HepG2 (cell line): ENCODE data around the gene MLXIPL. TPM values are rescaled to one million over a fixed set of nuclear protein-coding genes. Genes with fewer than 3 reads are reported as not detected.

ENCODE experiments used
- JUN ChIP-seq: sonication (generic); formaldehyde crosslinking; IDR thresholded peaks from 2 replicates; pipeline ENCODE4 v1.4.0; 2020; ENCODE audit warnings: mild to moderate bottlenecking, missing genetic modification reagents
- KDM1A ChIP-seq: IDR thresholded peaks from 2 replicates; pipeline ENCODE4 v1.6.1; 2016; ENCODE audit warnings: missing compliant biosample characterization
- KLF6 ChIP-seq: IDR thresholded peaks from 2 replicates; pipeline ENCODE4 v1.8.0; 2016; ENCODE audit warnings: missing biosample characterization, missing genetic modification reagents
- MAZ ChIP-seq, 2 experiments: sonication (generic) in 1 of 2; formaldehyde crosslinking in 1 of 2; IDR thresholded peaks; 2 replicates each; pipeline versions ENCODE4 v1.5.0 to v1.6.1; 2012 to 2020; ENCODE audit warnings: low read depth in 2 of 2, mild to moderate bottlenecking in 2 of 2, borderline replicate concordance in 1 of 2, improper control_type of control experiment in 1 of 2, low read length in 1 of 2, missing genetic modification reagents in 1 of 2, moderate library complexity in 1 of 2
- NFYC ChIP-seq: IDR thresholded peaks from 2 replicates; pipeline ENCODE4 v1.6.1; 2016; ENCODE audit warnings: missing genetic modification reagents, missing compliant biosample characterization
- SRSF1 ChIP-seq: fragments of 200-400 bp; formaldehyde crosslinking; optimal IDR thresholded peaks from 2 replicates; pipeline ENCODE3; 2017; ENCODE audit warnings: mild to moderate bottlenecking, low read depth, low read length, moderate library complexity
- ZNF17 ChIP-seq: sonication (generic); formaldehyde crosslinking; IDR thresholded peaks from 2 replicates; pipeline ENCODE4 v1.5.0; 2020; ENCODE audit warnings: mild to moderate bottlenecking, missing genetic modification reagents
- ZNF639 ChIP-seq: conservative IDR thresholded peaks from 2 replicates; pipeline ENCODE4 v1.6.1; 2018; ENCODE audit warnings: missing genetic modification reagents
- polyA plus RNA-seq, 8 experiments: library from polyadenylated mRNA; depleted of rRNA in 3 of 8; stranded (reverse) in 7 of 8; unstranded in 1 of 8; fragments of >200 nt; fragmentation: Illumina TruSeq in 4 of 8; extraction: Trizol in 4 of 8; gene quantifications; 2 replicates each; pipeline versions ENCODE4 v1.2.1 to v1.2.3, GENCODE V29; 2011 to 2016; ENCODE audit warnings: low read depth in 4 of 8, missing spikeins in 1 of 8, mixed read lengths in 1 of 8; ENCODE audit not compliant: insufficient read depth in 1 of 8
- total RNA-seq, 5 experiments: library from RNA; depleted of rRNA; stranded (reverse); fragments of >200 nt; fragmentation: Illumina TruSeq; extraction: Trizol; gene quantifications; 2 replicates each; pipeline ENCODE4 v1.2.3, GENCODE V29; 2016; ENCODE audit warnings: low read depth in 1 of 5
- TF ChIP-seq, protein P1 (sequence below): sonication (generic); formaldehyde crosslinking; IDR thresholded peaks from 2 replicates; pipeline ENCODE4 v1.4.0; 2020; ENCODE audit warnings: missing genetic modification reagents, low read depth, mild to moderate bottlenecking, borderline replicate concordance
- TF ChIP-seq, protein P2 (sequence below): sonication (generic); formaldehyde crosslinking; IDR thresholded peaks from 2 replicates; pipeline ENCODE4 v1.4.0; 2020; ENCODE audit warnings: missing genetic modification reagents, borderline replicate concordance
- TF ChIP-seq, protein P3 (sequence below): sonication (generic); formaldehyde crosslinking; IDR thresholded peaks from 2 replicates; pipeline ENCODE4 v1.4.0; 2020; ENCODE audit warnings: missing genetic modification reagents
- TF ChIP-seq, protein P4 (sequence below): sonication (generic); formaldehyde crosslinking; IDR thresholded peaks from 2 replicates; pipeline ENCODE4 v1.5.1; 2020; ENCODE audit warnings: mild to moderate bottlenecking, missing genetic modification reagents, moderate library complexity
- TF ChIP-seq, protein P5 (sequence below): IDR thresholded peaks from 2 replicates; pipeline ENCODE4 v1.6.1; 2016; ENCODE audit warnings: low read depth

The MLXIPL gene
- total and polyA plus RNA-seq, 2 of the 13 experiments (the other 11 are each of a cell fraction or from before 2014, with no cell fraction given) = 51.6 to 60.1 TPM

DNA sequence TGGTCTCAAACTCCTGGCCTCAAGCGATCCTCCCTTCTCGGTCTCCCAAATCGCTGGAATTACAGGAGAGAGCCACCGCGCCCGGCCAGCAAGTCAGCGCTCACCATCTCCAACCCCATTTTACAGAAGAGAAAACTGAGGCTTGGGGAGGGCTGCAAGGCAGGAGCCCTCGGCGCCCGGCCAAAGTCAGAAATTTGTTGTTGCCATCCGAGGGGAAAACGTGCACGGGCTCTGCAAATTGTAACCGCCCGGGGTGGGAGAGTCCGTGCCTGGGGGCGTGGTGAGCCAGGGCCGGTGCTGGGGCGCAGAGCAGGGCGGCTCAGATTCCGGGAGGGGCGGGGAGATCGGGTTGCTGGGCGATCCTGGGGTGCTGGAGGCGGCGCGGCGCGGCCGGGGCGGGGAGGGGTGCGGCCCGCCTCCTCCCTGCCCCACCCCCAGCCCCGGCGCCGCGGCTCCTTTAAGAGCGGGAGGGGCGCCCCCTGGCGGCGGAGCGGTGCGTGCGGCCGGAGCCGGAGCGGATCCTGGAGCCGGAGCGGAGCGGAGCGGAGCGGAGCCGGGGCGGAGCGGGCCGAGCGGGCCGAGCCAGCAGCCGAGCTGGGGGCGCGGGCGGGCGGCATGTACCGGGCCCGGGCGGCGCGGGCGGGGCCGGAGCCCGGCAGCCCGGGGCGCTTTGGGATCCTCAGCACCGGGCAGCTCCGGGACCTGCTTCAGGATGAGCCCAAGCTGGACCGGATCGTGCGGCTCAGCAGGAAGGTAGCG, 43.2 kb upstream of the MLXIPL start, which contains the start of gene VPS37D (continued):
- TF ChIP-seq, protein P1, sequence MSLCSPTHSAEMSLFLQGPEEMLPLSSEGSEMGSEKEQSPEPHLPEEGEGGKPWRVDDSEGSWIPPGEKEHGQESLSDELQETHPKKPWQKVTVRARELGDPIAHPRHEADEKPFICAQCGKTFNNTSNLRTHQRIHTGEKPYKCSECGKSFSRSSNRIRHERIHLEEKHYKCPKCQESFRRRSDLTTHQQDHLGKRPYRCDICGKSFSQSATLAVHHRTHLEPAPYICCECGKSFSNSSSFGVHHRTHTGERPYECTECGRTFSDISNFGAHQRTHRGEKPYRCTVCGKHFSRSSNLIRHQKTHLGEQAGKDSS (CRISPR knock-in tag) = no peak
- TF ChIP-seq, protein P2, sequence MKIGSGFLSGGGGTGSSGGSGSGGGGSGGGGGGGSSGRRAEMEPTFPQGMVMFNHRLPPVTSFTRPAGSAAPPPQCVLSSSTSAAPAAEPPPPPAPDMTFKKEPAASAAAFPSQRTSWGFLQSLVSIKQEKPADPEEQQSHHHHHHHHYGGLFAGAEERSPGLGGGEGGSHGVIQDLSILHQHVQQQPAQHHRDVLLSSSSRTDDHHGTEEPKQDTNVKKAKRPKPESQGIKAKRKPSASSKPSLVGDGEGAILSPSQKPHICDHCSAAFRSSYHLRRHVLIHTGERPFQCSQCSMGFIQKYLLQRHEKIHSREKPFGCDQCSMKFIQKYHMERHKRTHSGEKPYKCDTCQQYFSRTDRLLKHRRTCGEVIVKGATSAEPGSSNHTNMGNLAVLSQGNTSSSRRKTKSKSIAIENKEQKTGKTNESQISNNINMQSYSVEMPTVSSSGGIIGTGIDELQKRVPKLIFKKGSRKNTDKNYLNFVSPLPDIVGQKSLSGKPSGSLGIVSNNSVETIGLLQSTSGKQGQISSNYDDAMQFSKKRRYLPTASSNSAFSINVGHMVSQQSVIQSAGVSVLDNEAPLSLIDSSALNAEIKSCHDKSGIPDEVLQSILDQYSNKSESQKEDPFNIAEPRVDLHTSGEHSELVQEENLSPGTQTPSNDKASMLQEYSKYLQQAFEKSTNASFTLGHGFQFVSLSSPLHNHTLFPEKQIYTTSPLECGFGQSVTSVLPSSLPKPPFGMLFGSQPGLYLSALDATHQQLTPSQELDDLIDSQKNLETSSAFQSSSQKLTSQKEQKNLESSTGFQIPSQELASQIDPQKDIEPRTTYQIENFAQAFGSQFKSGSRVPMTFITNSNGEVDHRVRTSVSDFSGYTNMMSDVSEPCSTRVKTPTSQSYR (CRISPR knock-in tag) = peak; percentile 79; the same call in 1 of the 2 replicates
- no peak for TF ChIP-seq ZNF17 (CRISPR knock-in tag)
- peak; percentile 98 for TF ChIP-seq KDM1A (CRISPR knock-in tag)
- TF ChIP-seq, protein P3, sequence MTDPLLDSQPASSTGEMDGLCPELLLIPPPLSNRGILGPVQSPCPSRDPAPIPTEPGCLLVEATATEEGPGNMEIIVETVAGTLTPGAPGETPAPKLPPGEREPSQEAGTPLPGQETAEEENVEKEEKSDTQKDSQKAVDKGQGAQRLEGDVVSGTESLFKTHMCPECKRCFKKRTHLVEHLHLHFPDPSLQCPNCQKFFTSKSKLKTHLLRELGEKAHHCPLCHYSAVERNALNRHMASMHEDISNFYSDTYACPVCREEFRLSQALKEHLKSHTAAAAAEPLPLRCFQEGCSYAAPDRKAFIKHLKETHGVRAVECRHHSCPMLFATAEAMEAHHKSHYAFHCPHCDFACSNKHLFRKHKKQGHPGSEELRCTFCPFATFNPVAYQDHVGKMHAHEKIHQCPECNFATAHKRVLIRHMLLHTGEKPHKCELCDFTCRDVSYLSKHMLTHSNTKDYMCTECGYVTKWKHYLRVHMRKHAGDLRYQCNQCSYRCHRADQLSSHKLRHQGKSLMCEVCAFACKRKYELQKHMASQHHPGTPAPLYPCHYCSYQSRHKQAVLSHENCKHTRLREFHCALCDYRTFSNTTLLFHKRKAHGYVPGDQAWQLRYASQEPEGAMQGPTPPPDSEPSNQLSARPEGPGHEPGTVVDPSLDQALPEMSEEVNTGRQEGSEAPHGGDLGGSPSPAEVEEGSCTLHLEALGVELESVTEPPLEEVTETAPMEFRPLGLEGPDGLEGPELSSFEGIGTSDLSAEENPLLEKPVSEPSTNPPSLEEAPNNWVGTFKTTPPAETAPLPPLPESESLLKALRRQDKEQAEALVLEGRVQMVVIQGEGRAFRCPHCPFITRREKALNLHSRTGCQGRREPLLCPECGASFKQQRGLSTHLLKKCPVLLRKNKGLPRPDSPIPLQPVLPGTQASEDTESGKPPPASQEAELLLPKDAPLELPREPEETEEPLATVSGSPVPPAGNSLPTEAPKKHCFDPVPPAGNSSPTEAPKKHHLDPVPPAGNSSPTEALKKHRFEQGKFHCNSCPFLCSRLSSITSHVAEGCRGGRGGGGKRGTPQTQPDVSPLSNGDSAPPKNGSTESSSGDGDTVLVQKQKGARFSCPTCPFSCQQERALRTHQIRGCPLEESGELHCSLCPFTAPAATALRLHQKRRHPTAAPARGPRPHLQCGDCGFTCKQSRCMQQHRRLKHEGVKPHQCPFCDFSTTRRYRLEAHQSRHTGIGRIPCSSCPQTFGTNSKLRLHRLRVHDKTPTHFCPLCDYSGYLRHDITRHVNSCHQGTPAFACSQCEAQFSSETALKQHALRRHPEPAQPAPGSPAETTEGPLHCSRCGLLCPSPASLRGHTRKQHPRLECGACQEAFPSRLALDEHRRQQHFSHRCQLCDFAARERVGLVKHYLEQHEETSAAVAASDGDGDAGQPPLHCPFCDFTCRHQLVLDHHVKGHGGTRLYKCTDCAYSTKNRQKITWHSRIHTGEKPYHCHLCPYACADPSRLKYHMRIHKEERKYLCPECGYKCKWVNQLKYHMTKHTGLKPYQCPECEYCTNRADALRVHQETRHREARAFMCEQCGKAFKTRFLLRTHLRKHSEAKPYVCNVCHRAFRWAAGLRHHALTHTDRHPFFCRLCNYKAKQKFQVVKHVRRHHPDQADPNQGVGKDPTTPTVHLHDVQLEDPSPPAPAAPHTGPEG = no peak
- no peak for TF ChIP-seq NFYC
- no peak for TF ChIP-seq ZNF639
- TF ChIP-seq JUN (CRISPR knock-in tag) = no peak
- TF ChIP-seq, protein P4, sequence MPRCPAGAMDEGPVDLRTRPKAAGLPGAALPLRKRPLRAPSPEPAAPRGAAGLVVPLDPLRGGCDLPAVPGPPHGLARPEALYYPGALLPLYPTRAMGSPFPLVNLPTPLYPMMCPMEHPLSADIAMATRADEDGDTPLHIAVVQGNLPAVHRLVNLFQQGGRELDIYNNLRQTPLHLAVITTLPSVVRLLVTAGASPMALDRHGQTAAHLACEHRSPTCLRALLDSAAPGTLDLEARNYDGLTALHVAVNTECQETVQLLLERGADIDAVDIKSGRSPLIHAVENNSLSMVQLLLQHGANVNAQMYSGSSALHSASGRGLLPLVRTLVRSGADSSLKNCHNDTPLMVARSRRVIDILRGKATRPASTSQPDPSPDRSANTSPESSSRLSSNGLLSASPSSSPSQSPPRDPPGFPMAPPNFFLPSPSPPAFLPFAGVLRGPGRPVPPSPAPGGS (CRISPR knock-in tag) = peak; percentile 49; the same call in 1 of the 2 replicates
- TF ChIP-seq MAZ (IDR thresholded peaks at IDR 0.05; ENCODE audit: borderline replicate concordance, low read depth, low read length) = peak; percentile 74
- TF ChIP-seq MAZ (CRISPR knock-in tag; IDR thresholded peaks at IDR 0.05; ENCODE audit: low read depth) = peak; percentile 45; the same call in 1 of the 2 replicates
- TF ChIP-seq, protein P5, sequence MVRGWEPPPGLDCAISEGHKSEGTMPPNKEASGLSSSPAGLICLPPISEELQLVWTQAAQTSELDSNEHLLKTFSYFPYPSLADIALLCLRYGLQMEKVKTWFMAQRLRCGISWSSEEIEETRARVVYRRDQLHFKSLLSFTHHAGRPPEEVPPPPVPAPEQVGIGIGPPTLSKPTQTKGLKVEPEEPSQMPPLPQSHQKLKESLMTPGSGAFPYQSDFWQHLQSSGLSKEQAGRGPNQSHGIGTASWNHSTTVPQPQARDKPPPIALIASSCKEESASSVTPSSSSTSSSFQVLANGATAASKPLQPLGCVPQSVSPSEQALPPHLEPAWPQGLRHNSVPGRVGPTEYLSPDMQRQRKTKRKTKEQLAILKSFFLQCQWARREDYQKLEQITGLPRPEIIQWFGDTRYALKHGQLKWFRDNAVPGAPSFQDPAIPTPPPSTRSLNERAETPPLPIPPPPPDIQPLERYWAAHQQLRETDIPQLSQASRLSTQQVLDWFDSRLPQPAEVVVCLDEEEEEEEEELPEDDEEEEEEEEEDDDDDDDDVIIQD (CRISPR knock-in tag) = no peak
- TF ChIP-seq SRSF1 = no peak
- TF ChIP-seq KLF6 (CRISPR knock-in tag) = 0 out of 2 replicates have a peak, but pooled peaks have one; percentile 38
